ENCODE results near the gene ZBTB44.
"Not testable (repeated sequence)": the region's sequence is repeated elsewhere in the genome, so short reads cannot be mapped to it uniquely, and the experiment has no call there.

ZBTB44 gene

GRCh38 chr11:130310622-130311021 is 4.1 kb downstream of the ZBTB44 start:
- no peak for DNase-seq

DNA sequence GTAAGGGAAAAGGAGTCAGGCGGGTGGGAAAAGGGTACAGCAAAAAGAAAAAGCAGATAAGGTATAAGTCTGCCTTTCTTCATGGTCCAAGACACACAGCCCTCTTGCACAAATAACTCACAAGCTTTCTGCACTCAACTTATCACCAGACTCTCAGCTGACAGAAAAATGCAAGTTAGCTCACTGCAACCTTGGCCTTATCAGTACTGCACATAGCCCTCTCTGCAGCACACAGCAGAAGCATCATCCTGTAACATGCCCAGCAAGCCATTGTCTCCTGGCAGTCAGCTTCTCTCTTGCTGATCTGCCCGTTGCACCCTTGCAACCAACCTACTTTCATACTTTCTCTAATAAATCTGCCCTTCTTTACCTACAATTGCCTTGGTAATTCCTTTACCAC is 5.8 kb downstream of the ZBTB44 start:
- DNase-seq: peak; percentile 75

DNA sequence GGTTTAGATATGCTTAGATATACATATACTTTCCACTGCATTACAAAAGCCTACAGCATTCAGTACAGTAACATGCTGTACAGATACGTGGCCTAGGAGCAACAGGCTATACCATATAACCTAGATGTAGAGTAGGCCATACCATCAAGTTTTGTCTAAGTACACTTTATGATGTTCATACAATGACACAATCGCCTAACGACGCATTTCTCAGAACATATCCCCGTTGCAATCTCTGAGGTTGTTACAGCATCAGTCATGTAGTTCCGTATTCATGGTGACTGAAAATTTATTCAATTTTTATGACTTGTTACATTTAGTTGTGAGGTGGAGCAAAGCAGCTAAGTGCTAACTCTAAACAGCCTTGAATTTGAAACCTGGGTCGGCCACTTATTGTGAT is 6.7 kb downstream of the ZBTB44 start:
- DNase-seq: peak; percentile 36

DNA sequence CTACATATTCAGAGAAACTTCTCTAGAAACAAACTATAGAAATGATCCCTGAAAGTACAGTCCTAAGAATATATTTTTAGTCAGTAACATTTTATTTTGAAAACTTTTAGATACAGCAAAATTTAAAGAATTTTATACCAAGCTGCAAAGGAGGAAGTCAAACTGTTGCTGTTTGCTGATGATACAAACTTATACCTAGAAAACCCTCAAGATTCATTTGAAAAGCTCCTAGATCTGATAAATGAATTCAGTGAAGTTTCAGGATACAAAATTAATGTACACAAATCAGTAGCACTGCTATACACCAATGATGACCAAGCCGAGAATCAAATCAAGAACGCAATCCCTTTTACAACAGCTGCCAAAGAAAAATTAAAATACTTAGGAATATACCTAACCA is 10.1 kb downstream of the ZBTB44 start:
- peak; percentile 68 for DNase-seq

DNA sequence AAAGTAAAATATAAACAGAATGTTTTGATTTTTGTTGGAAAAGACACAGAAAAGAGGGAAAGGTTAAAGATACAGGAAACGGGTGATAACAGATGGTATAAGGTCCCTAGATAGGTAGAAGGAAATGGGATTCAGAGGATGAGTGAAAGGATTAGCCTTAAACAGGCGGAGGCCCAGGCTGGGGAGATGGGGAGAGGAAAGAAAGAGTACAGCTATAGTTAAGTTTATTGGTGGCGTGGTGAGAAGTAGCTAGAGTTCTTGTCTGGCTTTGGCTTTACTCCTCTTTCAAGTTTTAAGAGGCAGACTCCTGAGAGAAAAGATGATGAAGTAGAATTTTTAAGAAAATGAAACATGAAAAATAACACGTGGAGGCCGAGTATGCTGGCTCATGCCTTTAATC is 13.7 kb downstream of the ZBTB44 start:
- DNase-seq: no peak

DNA sequence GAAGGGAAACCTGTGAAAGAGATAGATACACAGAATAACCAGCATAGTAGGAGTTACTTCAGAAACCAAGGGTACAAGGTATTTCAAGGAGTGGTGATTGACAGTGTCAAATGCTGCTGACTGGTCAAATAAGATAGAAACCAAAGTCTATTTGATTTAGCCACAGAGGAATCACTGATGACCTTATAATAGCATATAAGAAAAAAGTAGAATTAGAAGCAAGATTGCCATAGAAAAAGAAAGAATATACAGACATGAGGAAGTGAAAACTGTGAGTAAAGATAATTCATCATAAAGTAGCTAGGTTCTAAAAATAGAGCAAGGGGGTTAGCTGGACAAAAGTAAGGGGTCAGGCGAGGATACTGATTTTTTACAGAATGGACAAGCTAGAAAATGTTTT is 14.2 kb downstream of the ZBTB44 start:
- DNase-seq: no peak

- DNase-seq: no peak
These were observed 14.7 kb downstream of the ZBTB44 start for GRCh38 chr11:130299978-130300377.

DNA sequence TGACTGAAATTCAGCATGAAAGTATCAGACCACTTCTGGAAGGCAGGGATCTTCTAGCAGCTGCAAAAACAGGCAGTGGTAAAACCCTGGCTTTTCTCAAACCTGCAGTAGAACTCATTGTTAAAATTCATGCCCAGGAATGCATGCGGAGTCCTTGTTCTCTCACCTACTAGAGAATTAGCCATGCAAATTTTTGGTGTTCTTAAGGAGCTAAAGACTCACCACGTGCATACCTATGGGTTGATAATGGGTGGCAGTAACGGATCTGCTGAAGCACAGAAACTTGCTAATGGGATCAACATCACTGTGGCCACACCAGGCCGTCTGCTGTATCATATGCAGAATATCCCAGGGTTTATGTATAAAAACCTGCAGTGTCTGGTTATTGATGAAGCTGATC is 19.1 kb downstream of the ZBTB44 start:
- DNase-seq: no peak

DNA sequence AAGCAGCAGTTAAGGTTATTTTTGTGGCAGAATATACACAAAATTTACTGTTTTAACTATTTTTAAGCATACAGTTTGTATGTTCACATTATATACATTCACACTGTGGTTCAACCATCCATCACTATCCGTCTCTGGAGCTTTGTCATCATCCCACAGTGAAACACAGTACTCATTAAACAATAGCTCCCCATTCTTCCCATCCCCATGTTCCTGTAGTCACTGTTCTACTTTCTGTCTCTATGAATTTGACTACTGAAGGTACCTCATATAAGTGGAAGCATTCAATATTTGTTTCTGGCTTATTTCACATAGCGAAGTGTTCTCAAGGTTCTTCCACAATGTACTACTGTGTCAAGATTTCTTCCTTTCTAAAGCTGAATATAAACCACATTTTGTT is 32.6 kb downstream of the ZBTB44 start:
- no peak for DNase-seq

DNA sequence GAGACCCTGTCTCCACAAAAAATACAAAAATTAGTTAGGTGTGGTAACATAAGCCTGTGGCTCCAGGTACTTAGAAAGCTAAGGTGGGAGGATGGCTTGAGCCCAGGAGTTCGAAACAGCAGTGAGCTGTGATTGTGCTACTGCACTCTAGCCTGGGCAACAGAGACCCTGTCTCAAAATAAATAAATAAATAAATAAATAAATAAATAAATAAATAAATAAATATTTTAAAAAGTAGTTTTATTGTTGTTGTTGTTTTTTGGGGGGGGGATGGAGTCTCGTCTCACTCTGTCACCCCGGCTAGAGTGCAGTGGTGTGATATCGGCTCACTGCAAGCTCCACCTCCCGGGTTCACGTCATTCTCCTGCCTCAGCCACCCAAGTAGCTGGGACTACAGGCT is 33.4 kb downstream of the ZBTB44 start:
- not testable (repeated sequence) for DNase-seq

GRCh38 chr11:130279989-130280388 is 34.7 kb downstream of the ZBTB44 start:
- no peak for DNase-seq

GRCh38 chr11:130278745-130279144 is 36.0 kb downstream of the ZBTB44 start:
- peak; percentile 17 for DNase-seq

GRCh38 chr11:130278151-130278550 is 36.6 kb downstream of the ZBTB44 start:
- no peak for DNase-seq

GRCh38 chr11:130272336-130272735 is 42.4 kb downstream of the ZBTB44 start:
- DNase-seq: no peak

DNA sequence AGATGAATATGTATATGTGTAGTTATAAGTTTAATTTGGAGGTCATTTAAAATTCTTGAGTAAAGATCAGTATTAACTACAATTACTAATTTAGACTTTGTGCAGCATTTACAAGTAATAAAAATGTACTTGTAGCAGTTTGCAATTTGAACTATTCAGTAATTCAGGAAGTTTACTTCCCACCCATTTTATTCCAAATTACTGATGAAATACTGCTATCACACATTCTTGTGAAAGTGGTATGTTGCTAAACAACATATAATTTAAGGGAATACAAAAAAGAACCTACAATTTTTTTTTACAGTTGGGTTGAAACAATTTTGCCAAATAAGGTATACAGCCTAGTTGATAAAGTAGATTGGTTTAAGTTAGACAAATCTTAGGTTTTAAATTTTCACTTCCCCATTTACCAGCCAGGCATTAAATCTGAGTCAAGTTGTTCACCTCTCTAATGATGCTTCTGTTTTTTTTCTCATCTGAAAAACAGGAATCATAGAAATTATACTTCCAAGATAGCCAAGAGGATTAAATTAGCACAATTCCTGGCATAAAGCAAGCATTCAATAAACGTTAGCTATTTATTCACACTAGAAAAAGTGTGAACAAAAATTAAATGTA is 45.3 kb downstream of the ZBTB44 start:
- DNase-seq: peak; percentile 20

- no peak for DNase-seq
These were observed 51.4 kb downstream of the ZBTB44 start for GRCh38 chr11:130263351-130263750.

DNA sequence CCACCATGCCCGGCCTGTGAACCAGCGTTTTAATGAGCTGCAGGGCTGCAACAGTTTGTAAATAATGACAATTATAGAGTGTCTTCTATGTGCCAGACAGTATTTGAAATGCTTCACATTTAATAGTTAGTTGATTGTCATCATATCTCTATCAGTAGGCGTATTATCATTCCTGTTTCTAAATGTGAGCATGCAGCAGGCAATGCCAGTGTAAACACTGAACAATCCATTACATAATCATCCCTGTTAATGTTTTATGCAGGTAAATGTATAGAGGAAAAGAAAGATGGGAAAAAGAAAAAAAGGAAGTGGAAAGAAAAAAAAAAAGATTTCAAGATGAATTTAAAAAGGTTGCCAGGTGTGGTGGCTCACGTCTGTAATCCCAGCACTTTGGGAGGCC is 52.3 kb downstream of the ZBTB44 start:
- DNase-seq: no peak

DNA sequence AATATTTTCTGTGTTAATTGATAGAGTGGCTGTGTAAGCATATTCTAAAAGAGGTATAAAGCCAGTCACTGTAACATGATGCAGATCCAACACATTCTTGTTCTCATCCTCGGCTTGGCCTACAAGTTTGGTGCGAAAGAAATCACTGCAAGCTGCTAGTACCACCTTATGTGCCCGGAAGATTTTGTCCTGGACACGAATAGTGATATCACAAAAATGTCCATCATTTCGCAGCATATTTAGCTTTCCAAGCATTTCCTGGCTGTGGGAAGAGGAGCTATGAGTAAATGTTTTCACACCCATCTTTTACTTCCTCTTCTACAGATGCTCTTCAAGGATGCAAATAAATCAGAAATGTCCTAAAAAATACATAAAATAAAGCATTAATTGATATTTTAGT is 53.1 kb downstream of the ZBTB44 start:
- no peak for DNase-seq

DNA sequence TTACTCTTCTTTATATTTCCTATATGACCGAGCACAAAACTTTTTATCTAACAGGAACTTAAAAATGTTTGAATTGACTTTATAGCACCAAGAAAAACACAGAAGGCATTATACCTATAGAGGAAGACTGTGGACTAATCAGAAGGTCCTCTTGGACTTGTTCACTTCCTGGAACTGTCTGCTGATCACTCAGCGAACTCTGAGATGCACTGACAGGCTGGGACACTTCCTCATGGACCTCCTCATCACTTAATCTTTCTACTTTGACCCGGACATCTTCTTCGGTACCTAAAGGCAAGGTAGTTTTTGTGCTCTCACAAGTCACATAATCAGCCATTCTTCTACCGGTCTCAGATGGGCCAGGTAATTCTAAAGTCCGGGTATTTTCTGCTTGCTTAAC is 54.0 kb downstream of the ZBTB44 start:
- DNase-seq: no peak

GRCh38 chr11:130260080-130260627 is 54.6 kb downstream of the ZBTB44 start:
- DNase-seq: no peak

DNA sequence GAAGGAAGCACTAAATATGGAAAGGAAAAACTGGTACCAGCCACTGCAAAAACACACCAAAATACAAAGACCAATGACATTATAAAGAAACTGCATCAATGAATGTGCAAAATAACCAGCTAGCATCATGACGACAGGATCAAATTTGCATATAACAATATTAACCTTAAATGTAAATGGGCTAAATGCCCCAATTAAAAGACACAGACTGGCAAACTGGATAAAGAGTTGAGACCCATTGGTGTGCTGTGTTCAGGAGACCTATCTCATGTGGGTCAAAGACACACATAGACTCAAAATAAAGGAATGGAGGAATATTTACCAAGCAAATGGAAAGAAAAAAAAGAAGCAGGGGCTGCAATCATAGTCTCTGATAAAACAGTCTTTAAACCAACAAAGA is 63.0 kb downstream of the ZBTB44 start:
- DNase-seq: not testable (repeated sequence)

DNA sequence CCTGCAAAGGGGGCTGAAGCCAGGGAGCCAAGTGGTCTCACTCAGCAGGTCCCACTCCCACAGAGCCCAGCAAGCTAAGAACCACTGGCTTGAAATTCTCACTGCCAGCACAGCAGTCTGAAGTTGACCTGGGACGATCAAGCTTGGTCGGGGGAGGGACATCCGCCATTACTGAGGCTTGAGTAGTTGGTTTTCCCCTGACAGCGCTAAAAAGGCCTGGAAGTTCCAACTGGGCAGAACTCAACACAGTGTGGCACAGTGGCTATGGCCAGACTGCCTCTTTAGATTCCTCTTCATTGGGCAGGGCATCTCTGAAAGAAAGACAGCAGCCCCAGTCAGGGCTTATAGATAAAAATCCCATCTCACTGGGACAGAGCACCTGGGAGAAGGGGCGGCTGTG is 64.8 kb downstream of the ZBTB44 start:
- not testable (repeated sequence) for DNase-seq

GRCh38 chr11:130249371-130249770 is 65.3 kb downstream of the ZBTB44 start:
- no peak for DNase-seq

DNA sequence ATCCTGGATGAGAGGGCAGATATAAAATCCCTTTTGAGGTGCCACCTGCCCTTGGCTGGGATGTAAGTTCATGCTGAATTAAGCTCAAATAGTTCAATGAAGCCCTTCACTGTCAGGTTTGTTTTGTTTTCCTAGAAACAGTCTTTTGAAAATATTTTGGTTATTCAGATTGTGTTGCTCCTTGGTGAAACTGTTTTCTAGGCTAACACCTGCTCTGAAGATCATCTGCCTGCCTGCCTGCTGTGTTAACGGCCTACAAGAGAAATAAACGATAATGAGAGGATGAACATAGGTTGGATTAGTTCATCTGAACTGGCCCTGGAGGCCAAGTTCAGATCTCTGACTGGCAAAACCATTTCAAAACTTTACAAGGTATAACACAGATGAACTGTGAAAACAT is 67.4 kb downstream of the ZBTB44 start:
- no peak for DNase-seq

- no peak for DNase-seq
These were observed 68.0 kb downstream of the ZBTB44 start for GRCh38 chr11:130246738-130247137.
